Measurements from ENCODE around the gene GABRB3. TPM values are rescaled to one million over a fixed set of nuclear protein-coding genes. Genes with fewer than 3 reads are reported as not detected.
"Not testable (repeated sequence)": the region's sequence is repeated elsewhere in the genome, so short reads cannot be mapped to it uniquely, and the experiment has no call there.

The GABRB3 gene
- total RNA-seq, 1 experiment from 2014 or later, result not detected

DNA sequence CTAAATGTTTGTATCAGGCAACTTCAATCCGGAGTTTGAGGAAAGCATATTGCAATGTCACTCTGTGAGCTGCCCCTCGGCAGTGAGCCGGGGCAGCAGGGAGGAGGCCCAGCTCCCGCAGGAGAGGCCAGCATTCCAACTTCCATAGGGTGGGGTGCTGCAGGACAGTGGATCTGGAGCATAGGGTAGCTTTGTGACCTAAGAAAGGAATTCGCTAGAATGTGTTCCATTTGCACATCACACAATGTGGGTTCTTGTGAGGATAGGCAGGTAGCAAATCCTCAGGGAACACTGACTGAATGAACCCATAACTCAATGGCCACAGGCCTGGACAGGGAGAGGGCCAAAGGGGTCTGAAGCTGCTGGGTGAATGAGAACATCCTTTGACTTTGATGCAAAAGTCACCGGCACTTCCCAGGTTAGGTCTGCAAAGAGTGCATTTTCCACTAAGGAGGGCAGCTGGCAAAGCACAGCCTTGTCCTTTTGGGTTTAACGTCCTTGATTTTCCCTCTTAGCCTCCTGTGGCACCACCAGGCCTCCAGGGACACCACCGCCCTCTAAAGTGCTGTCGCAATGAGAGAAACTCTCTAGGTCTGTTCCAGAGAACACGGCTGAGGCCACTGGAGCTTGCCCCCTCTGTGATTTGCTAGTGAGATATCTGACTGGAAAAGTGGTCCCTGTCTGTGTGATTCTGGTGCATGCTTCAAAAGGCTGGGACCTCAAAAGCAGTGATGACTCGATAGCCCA, 36.2 kb downstream of the GABRB3 start:
- no peak for DNase-seq (ENCODE audit: low spot score)

DNA sequence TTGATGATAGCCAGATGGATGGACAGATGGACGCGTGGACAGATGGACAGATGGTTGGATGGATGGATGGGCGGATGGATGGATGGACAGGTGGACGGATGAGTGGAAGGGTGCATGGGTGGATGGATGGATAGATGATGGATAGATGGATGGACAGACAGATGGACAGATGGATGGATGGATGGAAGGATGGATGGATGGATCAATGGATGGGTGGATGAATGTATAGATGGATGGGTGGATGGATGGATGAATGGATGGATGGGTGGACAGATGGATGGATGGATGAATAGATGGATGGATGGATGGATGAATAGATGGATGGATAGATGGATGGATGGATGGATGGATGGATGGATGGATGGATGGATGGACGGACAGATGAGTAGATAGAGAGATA, 40.9 kb downstream of the GABRB3 start:
- no peak for DNase-seq (ENCODE audit: low spot score)

DNA sequence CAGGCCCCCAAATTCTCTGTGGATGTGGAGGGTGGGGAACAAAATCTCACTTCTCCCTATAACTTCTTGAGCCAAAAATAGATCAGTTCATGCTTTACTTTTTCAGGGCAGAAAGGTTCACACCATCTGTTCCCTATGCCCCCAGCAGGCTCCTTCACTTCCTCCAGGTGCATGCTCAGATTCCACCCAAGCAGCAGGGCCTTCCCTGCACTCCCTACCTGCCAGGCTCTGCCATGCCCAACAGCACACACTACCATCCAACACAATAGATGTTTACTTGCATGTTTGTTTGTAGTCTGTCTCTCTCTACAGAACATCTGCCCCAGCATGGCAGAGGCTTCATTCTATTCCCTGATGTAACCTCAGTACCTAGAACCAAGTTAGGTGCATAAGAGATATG, 43.3 kb downstream of the GABRB3 start:
- DNase-seq (ENCODE audit: low spot score), result no peak

DNA sequence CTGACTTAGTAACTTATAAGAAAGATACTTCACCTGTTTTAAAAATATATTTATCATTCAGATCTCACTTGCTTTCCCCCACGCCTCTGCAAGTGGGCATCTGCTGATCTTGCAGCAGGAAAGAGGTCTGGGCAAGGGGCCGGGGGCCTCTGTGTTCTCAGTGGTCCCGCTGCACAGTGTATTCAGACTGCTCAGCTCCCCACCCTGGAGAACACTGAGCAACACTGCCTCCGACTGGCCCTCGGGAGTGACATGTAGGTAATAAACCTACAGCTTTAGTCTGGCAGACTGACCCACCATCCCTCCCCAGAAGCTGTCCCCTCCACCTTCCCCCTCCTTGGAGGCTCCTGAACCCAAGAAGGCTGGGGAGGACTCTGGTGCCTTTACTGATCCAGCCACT, 43.8 kb downstream of the GABRB3 start:
- no peak for DNase-seq (ENCODE audit: low spot score)

DNA sequence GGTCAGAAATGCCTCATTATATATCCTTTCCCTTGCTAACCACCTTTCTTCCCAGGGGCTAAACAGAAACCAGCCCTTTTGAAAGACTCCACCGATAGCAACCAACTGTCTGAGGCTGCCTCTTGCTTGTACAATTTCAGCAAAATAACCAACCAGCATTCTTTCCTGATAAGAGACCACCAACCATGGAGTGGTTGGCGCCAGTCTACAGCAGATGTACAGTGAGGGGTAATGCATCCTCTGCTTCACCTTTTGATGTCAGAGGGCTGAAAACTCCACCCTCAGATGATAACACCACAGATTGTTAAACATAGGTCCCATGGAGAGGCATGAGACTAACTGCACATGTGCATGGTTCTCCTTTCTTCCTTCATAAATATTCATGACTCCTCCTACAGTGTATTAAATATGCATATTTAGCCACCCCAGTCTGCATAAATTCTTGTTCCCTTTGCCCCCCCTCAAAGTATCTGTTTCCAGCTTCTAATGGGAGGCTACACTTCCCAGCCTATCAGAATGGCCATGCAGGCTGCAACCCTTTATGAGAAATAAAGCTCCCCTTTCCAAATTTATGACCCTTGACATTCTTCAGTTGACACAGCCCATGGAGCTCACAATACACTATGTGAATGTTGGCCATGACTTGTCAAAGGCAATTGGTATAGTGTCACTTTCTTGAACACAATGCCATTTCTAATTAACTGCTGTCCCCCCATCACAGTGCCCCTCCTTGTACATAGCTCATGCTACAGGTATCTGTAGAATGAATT, 48.3 kb downstream of the GABRB3 start:
- no peak for DNase-seq (ENCODE audit: low spot score)

DNA sequence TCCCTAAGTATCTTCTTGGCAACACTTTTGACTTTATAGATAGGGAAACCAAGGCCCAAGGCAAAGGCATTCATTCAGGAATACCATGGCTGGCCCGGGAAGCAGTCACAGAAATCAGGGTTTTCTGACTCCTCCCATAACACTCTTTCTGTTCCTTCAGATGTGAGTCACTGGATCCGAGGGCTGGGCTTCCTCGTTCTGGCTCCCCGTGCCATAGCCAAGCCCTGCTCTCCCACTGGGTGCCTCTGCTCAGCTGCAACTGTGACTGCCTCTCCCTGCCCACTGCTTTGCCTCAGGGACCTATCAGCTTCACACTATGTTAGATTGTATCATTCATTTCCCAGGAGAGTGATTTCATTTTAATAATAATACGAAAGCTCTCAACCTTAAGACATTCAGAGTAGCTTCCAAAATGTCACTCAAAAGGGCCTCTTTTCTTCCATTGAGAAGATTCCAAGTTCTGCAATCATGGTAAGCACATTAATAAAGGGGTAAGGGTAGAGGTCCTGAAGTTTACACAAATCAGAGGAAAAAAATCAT, 50.2 kb downstream of the GABRB3 start:
- DNase-seq (ENCODE audit: low spot score), result no peak

DNA sequence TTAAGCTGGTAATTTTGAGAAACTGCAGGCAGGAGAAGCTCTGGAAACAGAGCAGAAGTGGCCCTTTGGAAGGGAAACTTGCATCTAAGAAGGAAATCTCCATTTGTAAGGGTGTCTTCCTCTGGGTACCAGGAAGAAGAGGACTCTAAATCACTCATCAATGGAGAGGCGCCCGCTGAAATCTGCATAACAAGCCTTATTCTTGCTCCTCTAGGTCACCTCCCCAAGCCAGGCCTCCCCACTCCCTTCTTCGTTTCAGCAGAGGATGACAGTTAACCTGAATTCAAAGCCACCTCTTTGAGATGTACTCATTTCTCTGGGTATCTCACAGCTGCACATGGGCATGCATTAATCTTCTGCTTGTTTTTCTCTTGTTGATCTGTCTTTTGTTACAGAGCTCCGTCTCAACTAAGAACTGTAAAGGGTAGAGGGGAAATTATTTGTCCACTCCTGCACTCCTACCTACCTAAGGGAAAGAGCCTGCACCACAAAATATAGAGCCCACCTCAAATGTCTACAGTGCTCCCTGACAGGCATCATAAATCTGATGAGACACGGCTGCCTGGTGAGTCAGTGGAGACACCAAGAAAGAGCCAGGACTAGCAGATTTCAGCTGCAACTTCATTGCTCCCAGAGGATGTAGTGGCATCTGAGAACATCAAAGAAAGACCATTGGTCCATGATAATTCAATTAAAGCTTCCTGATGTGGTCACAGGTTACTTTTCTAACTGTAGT, 51.5 kb downstream of the GABRB3 start:
- no peak for DNase-seq (ENCODE audit: low spot score)

DNA sequence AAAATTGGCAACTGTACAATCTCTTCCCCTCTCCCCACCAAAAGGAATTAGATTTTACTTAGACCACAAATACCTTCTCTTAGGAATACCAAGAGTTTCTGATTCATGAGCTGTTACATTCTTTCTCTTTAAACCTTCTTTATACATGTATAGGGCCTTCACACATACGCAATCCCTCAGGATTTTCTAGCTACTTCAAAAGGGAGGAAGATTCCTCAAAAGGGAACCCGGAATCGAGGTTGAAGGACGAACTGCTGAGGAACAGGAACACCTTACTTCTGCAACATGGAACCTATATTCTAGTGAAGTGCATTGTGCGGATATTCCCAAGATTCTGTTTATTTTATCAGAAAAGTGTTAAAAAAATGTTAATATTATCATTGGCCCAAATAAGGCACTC, 52.3 kb downstream of the GABRB3 start:
- DNase-seq (ENCODE audit: low spot score), result no peak

DNA sequence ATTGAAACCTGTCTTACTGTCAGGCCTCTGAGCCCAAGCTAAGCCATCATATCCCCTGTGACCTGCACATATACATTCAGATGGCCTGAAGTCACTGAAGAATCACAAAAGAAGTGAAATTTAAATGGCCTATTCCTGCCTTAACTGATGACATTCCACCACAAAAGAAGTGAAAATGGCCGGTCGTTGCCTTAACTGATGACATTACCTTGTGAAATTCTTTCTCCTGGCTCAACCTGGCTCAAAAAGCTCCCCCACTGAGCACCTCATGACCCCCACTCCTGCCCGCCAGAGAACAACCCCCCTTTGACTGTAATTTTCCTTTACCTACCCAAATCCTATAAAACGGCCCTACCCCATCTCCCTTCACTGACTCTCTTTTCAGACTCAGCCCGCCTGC, 53.0 kb downstream of the GABRB3 start:
- DNase-seq (ENCODE audit: low spot score), result not testable (repeated sequence)

DNA sequence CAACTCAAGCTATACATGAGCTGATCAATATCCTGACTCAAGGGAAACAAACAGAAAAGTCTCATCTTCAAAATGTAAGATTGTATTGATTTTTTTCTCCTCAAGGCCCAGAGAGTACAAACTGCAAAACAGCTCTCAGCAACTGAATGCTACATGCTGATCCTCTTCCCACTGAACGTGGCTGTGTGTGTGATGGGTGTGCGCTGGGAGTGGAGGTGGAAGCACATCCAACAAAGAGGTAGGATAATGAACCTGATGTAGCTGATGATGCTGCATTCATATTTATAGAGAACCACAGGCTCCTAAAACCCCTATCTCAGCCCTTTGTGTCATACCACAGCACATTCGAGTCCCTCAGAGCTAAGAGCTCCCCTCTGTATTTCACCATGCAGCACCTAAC, 56.8 kb downstream of the GABRB3 start:
- no peak for DNase-seq (ENCODE audit: low spot score)

DNA sequence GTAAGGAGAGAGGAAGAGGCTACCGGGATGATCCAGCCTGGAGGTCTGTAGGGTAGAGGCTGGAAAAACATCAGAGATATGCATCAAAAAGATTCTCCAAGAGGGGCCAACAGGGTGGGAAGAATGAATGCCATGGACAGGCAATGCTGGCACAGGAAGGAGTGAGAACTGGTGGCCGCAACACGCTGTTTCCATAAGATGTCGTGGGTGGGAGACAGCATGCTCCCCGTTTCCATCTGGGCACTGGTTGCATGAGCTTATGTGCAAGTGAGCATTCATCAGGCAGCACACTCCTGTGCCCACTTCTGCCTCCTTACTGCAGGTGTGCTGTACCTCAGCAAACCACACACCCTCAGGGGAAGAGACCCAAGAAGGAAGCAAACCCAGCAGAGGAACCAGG, 59.4 kb downstream of the GABRB3 start:
- no peak for DNase-seq (ENCODE audit: low spot score)

DNA sequence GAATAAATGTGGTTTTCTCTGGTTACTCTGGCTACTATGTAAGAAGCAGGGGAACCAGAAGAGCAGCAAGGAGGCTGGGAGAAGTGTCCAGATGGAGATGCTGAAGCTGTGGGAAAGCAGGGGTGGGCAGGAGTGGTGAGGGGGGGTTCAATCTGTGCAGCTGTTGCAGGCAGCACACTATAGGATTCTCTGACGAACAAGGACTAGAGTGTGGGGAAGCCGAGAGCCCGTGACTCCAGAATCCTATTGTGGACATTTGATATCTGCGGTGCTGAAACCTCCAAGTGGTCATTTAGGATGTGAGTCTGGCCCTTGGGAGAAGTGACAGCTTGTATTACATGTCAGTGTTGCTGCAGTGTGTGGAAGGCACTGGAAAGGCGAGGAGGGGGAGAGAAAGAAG, 60.5 kb downstream of the GABRB3 start:
- DNase-seq (ENCODE audit: low spot score), result no peak

DNA sequence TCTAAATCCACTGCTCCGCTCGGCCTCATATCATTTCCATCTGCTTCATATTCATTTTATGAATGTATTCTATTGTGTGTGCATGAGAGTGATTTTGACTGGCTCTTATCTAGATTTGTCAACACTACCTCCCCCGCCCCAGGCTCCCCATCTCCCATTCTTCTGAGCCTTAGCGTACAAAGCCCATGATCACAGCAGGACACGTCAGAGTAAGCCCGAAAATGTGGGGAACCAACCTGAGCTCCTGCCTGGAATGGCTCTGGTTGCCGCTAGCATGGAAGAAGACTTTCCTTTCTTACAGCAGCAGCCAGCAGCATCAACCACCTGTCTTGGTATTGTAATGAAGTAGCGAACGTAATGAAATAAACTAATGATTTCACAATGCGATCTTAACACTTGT, 61.4 kb downstream of the GABRB3 start:
- no peak for DNase-seq (ENCODE audit: low spot score)

DNA sequence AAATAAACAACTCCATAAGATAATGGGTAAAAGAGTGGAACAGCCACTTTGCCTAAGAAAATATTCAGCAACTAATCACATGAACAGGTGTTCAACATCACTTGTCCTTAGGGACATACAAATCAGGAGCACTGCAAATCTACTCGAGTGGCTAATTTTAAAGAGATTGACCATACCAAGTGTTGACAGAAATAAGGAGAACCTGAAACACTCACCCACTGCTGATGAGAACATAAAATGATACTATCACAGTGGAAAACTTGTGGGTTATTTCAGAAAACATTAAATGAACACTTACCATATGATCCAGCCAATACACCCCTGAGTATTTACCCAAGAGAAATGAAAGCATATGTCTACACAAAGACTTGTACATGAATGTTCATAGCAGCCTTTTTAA, 70.5 kb downstream of the GABRB3 start:
- DNase-seq (ENCODE audit: low spot score), result no peak

DNA sequence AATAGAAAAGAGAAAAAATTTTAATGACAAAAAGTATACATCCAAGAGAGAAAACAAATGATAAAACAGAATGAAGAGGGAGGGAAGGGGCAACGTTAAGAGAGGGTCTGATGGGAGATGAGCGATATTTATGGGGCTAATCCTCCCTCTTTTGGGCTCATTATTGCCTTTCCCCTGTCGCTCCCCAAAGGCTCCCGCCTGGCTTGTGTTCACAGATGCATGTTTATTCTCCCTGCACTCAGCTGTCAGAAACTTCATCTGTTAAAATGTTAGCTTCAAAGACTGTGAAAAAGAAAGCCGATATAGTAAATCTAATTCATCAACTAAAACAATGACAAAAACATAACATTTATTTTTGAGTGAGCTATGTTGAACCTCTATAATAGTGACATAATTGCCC, 74.3 kb downstream of the GABRB3 start:
- DNase-seq (ENCODE audit: low spot score), result no peak

DNA sequence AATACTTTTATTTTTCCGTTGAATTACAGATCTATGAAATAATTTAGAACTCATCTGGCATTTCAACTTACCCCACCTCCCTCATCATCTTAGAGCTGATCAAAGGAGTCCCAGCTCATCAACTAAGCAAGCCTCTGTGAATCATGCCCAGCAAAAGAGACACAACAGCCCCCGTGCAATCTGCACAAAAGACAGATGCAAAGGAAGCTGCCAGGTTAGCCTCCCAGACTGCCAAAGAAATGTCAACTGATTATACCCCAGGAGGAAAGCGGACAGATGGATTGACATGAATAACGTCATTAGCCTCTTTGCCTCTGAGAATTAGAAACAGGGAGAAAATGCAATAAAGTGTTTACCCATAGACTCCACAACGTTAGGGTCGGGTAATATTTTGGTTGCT, 75.0 kb downstream of the GABRB3 start:
- DNase-seq (ENCODE audit: low spot score), result no peak

DNA sequence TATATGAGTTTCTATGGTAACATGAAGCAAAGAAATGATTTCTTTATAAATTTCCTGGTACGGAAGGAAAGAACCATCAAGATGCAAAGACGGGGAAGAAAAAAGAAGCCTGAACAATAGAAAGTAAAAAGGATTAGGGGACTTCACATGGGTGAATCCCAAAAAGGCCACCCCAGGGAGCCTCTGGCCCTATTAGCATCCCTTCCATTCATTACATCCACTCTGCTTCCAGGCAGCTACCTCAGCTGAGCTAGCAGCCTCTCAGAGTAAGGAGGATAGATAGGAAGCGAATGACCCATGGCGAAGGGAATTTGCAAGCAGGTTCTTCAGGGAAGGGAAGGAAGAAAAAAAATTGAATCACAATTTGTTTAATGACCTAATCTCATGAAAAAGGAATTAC, 81.6 kb downstream of the GABRB3 start:
- no peak for DNase-seq (ENCODE audit: low spot score)

DNA sequence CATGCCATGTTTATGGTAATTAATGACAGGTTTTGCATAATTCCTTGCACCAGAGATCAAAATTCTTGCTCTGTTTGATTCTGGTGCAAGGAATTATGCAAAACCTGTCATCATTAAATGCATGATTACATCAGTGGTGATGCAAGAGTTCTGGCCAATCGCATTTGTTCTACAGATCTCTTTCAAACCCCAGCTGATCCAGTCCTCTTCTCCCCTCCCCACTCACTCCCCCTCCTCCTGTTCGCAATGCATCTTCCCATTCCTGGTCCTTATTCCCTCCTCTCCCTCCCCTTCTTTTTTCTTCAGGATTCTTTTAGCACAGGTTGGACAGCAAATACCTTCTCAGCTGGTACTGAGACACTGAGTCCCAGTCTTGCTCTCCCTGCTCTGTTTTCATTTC, 82.1 kb downstream of the GABRB3 start:
- no peak for DNase-seq (ENCODE audit: low spot score)

DNA sequence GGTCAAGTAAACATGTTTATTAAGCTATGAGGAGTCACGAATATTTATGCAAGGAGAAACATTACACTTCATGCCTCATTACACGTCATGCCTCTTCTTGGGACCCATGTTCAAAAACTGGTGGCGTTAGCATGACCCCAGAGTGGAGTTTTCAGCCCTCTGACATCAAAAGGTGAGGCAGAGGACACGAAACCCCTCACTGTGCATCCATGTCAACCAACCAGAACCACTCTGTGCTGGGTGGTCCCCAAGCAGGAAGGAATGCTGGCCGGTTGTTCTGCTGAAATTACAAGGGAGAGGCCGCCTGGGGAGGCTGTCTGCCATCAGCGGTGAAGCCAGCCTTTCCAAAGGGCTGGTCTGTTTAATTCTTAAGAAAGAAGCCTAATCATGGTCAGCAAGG, 83.4 kb downstream of the GABRB3 start:
- no peak for DNase-seq (ENCODE audit: low spot score)

DNA sequence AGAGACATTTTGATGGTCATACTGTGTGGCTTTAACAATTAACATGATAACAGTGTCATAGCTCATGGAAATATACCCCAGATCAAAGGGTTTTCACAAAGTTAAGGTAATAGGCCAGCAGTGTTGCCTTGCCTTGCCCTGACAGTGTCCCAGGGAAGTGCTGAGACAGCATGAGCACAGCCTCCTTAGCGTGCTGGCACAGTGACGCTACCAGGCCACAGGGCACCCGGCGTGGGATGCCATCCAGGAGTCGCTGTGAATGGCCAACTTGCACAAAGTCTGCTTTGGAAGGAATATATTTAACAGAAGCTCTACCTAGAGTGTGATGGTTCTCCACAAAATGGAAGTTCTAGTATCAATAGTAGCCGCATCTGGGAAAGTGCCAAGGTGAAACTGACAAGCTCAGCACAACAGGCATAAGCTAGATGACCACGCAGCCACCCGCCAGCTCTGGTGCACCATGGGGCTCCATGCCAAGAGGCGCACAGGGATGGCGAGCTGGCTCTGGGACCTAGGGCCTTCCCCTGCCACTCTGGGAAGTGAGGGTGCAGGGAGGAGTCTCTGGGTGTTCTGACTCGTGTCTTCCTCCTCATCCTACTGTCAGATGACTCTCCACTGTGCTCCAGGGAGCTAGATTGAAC, 86.2 kb downstream of the GABRB3 start:
- DNase-seq (ENCODE audit: low spot score), result no peak

DNA sequence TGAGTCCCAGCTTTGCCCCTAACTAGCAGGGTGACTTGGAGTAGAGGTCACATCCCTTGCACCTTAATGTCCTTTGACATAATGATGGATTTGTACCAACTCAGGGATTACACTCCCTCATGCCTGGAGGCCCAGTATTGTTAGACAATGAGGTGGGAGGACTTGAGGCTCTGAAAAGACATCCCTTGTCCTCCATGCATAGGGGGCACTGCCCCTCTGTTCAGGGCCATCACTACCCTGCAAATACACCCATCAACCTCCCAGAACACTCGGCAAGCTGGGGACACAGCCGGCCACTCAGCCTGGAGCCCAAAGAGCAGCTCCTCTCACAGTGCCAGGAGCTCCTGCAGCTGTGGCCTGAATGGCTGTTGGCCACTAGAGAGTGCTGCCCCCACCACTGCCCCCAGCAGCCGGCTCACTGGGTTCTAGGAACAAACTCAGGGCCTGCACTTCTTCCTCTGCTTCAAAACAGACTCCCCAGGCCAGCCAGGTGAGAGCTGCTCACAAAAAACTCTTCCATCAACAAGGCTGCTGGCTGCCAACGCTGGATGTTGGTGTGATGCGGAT, 90.2 kb downstream of the GABRB3 start:
- DNase-seq (ENCODE audit: low spot score), result no peak

DNA sequence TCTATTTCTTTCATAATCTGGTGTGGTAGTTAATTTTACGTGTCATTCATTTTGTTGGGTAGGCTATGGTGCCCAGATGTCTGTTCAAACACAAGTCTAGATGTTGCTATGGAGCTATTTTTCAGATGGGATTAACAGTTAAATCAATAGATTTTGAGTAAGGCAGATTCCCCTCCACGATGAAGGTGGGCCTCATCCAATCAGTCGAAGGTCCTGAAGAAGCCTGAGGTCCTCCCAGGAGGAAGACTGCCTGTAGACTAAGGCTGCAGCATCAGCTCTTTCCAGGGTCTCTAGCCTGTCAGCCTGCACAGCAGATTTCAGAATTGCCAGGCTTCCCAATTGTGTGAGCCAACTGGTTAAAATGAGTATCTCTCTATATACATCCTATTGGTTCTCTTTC, 92.9 kb downstream of the GABRB3 start:
- no peak for DNase-seq (ENCODE audit: low spot score)

Data from HT-29 (cell line).